AG04449 (cell line): Measurements from ENCODE around the gene CTNNA3.
"Not testable (repeated sequence)": the region's sequence is repeated elsewhere in the genome, so short reads cannot be mapped to it uniquely, and the experiment has no call there.

Experiments
- CTCF ChIA-PET: fragments of 350-600 bp; formaldehyde crosslinking; extraction: SDS; loops from one replicate; lab custom pipeline; 2021; ENCODE audit warnings: antibody characterized with exemption; lab: Yijun Ruan, JAX
- POLR2A ChIA-PET: fragments of 400-600, 350-600 bp; formaldehyde crosslinking; extraction: SDS; loops from one replicate; lab custom pipeline; 2020; ENCODE audit warnings: antibody characterized with exemption, inconsistent platforms; lab: Yijun Ruan, JAX
- DNase-seq: peaks from one replicate; pipeline ENCODE4 v3.0.0-alpha.2; 2010; ENCODE audit warnings: low read depth, low spot score
- H3K4me3 ChIP-seq: 2 replicates; pipeline ENCODE4 v1.5.1; 2011; ENCODE audit warnings: low read depth, mild to moderate bottlenecking, control low read depth, low read length
- TF ChIP-seq, protein P1 (sequence below): IDR thresholded peaks from one replicate; pipeline ENCODE4 v1.5.1; 2011; ENCODE audit warnings: mild to moderate bottlenecking, moderate library complexity, low read length, control low read depth, inconsistent platforms; ENCODE audit not compliant: insufficient read depth; ENCODE audit errors: missing control alignments

Gene CTNNA3

DNA sequence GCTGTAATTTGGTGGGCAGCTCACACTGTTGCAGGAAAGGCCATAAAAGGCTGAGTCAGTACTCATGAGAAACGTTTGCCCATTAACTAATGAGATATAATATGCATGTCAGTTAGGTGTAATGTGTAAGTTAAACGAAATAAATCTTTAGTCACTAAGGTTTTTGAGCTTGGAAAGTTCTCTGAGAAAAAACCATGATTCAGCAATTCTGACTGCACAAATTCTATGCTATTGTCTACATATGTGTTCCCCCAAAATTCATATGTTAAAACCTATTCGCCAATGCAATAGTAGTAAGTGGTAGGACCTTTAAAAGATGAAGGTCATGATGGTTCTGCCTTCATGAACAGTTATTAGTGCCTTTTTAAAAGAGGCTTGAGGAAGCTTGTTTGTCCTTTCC is 1329.8 kb downstream of the CTNNA3 start:
- CTCF ChIA-PET: no interaction called here
- POLR2A ChIA-PET: no interaction called here
- no peak overlapping the region for H3K4me3 ChIP-seq
- TF ChIP-seq, protein P1, sequence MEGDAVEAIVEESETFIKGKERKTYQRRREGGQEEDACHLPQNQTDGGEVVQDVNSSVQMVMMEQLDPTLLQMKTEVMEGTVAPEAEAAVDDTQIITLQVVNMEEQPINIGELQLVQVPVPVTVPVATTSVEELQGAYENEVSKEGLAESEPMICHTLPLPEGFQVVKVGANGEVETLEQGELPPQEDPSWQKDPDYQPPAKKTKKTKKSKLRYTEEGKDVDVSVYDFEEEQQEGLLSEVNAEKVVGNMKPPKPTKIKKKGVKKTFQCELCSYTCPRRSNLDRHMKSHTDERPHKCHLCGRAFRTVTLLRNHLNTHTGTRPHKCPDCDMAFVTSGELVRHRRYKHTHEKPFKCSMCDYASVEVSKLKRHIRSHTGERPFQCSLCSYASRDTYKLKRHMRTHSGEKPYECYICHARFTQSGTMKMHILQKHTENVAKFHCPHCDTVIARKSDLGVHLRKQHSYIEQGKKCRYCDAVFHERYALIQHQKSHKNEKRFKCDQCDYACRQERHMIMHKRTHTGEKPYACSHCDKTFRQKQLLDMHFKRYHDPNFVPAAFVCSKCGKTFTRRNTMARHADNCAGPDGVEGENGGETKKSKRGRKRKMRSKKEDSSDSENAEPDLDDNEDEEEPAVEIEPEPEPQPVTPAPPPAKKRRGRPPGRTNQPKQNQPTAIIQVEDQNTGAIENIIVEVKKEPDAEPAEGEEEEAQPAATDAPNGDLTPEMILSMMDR: no peak
- DNase-seq: no peak

DNA sequence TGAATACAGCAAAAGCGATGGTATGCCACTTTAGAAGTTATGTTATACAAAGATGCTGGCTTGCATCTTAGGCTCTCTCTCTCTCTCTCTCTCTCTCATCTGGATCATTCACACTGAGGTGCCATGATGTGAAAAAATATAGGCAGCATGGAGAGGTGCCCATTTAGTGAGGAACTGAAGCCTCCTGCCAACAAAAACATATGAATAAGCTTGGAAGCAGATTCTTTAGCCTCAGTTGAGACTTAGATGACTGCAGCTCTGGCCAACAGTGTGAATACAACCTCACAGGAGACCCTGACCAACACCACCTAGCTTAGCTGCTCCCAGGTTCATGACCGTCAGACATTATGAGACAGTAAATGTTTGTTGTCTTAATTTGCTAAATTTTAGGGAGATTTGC is 1330.3 kb downstream of the CTNNA3 start:
- POLR2A ChIA-PET: no interaction called here
- CTCF ChIA-PET: no interaction called here
- TF ChIP-seq, protein P1: no peak

DNA sequence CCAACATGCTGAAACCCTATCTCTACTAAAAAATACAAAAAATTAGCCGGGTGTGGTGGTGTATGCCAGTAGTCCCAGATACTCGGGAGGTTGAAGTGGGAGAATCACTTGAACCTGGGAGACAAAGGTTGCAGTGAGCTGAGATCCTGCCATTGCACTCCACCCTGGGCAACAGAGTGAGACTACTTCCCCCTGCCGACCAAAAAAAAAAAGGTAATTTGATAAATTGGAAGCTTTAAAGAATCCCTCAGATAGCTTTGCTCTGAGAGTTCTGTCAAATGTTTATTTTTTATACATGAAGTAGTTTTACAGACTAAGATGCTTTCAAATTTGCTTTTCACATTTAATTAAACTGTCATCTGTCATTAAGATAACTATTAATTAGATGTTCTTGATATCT is 1333.5 kb downstream of the CTNNA3 start:
- no peak overlapping the region for H3K4me3 ChIP-seq
- CTCF ChIA-PET: no interaction called here
- no peak for DNase-seq
- POLR2A ChIA-PET: no interaction called here
- TF ChIP-seq, protein P1: no peak

More for the DNA sequence above, 1330.3 kb downstream of the CTNNA3 start:
- no peak for DNase-seq
- H3K4me3 ChIP-seq: no peak overlapping the region

DNA sequence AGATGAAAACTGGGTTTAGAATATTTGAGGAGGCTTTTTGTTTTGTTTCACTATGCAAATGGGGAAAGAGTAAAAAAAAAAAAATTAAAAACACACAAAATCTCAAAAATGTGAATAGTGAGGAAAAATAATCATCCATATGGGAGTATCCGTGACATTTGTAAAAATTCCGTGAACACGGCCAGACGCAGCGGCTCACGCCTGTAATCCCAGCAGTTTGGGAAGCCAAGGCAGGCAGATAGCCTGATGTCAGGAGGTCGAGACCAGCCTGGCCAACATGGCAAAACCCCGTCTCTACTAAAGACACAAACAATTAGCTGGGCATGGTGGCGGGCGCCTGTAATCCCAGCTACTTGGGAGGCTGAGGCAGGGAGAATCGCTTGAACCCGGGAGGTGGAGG is 1342.2 kb downstream of the CTNNA3 start:
- DNase-seq, CTCF ChIA-PET, POLR2A ChIA-PET, H3K4me3 ChIP-seq: not testable (repeated sequence)

DNA sequence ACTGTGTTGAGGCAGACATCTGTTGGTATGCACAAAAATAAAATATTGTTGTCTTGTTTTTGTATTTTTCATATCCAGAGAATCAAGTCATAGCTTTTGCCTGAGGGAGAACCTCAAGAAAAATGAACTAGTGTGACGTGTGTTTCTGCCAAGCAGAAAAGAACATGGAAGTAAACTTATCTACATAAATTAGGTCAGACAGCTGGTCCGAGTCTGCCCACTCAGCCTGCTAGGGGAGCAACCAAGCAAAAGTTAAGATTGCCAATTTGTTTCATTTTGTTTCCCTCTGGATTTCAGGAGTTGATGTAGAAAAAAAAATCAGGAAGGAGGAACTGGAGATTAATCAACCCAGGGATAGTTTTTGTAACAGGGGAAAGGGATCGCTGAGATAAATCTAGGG is 1342.6 kb downstream of the CTNNA3 start:
- no peak for DNase-seq
- ChIA-PET CTCF (no interaction called here), POLR2A (no interaction called here)
- TF ChIP-seq, protein P1: no peak
- H3K4me3 ChIP-seq: no peak overlapping the region

DNA sequence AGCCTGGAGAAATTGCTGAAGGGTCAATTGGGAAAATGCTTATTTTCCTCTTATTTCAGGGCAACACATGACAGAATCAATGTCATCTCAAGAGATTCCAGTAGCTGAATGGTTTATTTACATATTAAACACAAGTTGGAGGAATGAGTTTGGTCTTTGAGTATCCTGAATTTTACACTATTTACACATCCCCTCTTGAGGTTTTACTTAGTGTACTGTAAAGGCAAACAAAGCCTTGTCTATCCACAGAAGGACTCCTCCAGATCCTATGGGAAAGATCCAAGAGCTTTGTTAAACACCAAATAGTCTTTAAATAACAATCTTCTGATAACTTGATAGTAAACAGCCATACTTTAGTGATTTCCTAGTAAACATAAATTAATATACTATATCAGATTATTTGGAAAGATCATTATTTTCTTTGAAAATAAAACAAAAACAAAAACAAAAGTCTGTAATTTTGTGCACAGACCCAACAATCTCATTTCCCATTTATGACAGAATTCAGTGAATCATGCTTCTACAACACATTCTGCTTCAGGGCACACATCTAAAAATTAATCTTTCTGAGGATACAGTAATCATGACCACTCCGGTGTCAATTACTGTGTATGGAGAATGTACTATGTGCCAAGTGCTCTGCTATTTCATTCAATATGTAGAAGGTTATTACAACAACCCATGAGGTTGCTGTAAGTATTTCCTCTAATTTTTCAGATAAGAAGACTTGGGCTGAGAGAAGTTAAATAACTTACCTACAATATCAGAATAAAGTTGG is 1345.2 kb downstream of the CTNNA3 start:
- POLR2A ChIA-PET: no interaction called here
- CTCF ChIA-PET: no interaction called here
- TF ChIP-seq, protein P1: no peak
- no peak overlapping the region for H3K4me3 ChIP-seq
- no peak for DNase-seq

DNA sequence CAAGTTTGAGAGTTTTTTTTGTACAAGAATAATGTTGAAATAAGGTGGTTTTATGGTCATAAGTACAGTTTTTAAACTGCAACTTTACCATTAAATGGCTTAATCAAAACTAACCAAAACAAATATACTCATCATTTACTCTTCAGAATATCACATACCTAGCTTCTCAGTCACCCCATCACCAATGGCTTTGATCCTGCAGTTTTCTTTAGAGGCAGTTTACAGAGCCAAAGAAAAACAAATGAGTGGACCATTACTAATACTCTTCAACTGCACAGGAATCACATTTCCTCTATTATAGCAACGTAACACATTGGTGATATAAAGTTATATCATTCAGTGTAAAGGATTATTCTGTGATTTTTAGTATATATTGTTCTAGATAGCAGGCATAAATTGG is 1346.3 kb downstream of the CTNNA3 start:
- ChIA-PET CTCF (no interaction called here), POLR2A (no interaction called here)
- TF ChIP-seq, protein P1: no peak

More for the DNA sequence above, 1346.3 kb downstream of the CTNNA3 start:
- no peak for DNase-seq
- no peak overlapping the region for H3K4me3 ChIP-seq
